HG02642 (cell line): ENCODE data around the gene BANP.

ENCODE experiments used
- ATAC-seq: cut with Tn5 transposase; IDR thresholded peaks from one replicate; pipeline ENCODE4 v1.9.1; 2021; ENCODE audit warnings: mild to moderate bottlenecking; ENCODE audit not compliant: unreplicated experiment, poor library complexity

The BANP gene

DNA sequence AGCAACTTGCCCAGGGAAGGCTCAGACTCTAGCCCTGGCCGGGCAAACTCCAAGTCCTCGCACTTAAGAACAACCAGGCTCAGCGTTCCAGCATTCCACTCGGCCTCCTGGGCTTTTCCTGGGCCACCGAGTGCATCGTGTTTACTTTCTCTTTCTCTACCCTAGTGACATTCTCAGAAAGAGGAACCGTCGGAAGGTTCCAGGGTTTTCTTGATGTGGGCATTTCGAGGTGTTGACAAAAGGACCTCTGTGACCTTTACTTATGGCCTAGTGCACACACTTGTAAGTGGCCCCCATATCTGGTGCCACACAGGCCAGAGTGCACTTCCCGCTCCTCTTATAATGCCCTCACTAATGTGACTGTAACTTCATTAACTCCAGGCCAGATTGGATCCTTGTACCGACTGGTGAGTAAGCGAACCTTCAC lies 3.1 kb upstream of the BANP start:
- ATAC-seq, result no peak

DNA sequence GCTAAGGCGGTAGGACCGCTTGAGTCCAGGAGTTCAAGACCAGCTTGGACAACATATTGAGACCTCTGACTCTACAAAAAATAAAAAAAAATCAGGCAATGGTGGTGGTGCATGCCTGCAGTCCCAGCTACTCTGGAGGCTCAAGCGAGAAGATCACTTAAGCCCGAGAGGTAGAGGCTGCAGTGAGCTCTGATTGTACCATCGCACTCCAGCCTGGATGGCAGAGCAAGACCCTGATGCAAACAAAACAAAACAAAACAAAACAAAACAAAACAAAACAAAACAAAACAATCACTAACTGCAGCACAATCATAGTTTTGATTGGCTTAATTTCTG lies 2.5 kb upstream of the BANP start:
- no peak for ATAC-seq

DNA sequence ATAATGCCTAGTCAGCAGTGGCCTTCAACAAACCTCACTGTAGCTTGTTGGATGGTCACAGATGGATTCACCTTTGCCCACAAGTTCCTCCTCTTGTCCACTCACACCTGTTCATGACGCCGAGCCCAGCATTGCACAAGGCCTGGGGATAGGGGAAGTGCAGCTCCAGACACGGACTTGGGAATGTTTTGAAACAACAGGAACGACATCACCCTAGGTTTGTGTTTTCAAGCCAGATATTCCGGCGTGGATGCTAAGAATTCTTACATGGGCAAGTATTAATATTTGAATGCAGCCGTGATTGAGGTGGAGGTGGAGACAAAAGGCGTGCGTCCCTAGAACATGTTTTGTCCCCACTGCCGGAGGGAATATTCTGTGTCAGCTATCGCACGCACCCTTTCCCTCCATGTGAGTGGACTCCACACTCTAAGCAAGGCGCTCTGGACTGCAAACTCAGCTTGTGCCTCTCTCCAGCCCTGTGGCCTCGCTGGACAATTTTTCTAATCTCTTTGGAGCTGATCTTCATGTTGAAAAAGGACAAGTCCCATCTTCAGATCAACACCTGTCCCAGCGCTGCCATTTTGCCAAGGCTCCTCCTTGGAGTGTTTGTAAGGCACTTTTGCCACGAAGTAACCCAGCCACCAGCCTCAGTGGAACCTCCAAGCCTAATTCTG lies 2.0 kb upstream of the BANP start:
- no peak for ATAC-seq

DNA sequence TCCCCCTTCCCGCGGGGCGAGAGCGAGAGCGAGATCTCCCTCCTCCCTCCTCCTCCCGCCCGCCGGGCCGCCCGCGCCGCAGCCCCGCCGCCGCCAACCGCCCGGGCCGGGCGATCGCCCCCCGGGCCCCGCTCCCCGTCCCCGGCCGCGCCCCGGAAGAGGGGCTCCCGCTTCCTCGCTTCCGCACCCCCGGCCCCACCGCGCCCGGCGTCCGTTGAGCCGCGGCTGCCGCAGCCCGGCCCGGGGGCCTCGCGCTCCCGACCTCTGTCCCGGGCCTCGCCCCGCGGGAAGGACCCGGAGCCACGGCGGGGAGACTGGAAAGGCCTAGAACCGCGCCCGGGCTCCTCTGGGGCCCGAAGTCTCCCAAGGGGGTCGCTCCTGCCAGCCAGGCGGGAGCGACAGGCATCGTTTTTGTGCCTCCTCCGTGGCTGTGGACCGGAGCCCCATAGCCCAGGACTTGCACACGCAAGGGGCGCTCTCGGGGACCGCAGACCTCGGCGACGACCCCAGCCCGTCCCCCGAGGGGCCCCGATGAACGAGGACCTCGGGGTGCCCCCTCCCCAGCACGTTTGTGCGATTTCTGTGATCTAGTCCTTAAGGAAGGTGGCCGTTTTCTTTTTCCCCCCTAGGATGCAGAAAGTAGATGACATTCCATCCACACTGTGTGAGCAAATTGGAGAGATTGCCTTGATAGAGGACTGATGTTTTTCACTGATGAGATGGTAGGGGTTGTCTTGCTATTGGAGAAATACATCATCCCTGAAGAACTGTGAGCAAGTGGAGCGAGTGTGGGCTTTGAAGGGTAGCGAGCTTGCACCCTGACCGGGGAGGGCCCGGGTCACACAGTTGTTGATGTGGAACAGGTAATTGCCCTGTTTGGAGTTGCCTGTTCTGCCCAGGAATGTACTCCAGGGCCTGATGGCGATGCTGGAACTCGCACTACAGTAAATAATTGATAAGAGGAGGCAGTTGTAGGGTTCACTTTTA lies 611 bp downstream of the BANP start:
- ATAC-seq, result peak; percentile 9

DNA sequence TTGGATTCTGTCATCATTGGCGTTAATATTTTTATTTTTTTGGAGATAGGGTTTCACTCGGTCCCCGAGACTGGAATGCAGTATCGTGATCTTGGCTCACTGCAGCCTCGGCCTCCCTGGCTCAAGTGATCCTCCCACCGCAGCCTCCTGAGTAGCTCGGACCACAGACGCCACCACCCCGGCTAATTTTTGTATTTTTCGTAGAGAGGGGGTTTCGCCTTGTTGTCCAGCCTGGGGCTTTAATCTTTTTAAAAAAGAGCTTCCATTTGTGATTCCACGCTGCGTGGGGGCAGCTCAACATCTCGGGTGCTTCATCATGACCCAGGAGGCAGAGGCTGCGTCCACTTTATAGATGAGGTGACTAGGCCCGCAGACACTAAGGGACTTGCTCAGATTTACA lies 1.5 kb downstream of the BANP start:
- no peak for ATAC-seq

DNA sequence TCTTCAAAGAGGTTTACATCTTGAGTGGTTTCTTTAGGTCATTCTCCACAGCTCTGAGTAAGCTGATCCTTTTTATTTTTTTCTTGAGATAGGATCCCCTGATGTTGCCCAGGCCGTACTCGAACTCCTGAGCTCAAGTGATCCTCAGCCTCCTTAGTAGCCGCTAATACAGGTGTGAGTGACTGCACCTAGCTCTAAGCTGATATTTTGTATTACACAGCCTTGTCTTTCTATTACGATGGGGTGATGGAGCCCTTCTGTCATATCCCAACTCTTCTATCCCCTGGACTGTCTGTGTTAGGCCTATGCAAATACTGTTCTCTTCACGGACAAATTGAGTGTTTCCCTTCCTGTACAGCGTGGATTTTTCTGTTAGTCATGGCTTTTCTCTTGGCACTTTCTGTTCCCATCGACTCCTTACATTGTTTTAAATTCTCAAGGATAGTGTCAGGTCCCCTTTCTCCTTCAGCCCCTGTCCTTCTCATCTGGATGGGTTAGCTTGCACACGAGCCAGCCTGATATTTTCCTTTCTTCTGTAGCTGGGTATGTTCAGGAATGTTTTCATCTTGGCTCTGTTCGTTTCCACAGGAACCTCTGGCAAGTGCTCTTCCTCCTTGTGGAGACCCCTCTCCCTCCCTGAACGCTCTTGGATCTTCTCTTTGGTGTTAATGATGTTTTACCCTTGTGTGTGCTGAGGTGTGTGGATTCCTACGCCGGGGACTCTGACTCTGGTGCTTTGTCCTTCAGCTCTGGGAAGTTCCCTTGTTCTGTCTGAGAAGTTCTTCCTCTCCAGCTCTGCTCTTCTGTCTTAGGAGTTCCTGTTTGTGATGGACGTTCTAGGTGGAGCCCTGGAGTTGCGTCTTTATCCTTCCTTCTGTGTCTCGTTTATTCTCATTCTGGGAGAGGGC lies 2.3 kb downstream of the BANP start:
- no peak for ATAC-seq

DNA sequence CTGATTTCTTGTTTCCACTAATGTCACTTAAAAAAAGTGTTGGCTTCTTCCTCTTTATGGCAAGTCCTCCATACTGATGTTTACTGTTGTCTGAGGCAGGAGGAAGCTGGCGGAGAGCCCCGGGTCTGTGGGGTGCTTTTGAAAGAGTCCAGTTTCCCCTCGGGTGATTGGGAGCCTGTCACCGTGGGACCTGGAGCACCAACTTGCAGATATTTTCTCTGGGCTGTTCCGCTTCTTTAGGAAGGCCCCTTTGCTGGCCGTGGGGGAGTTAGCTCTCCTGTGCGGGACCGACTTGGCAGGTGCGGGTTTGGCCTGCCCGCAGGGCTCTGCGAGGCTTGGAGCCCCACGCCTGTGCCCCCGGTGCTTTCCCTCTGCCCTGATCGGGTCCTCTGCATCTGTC lies 3.1 kb downstream of the BANP start:
- no peak for ATAC-seq

DNA sequence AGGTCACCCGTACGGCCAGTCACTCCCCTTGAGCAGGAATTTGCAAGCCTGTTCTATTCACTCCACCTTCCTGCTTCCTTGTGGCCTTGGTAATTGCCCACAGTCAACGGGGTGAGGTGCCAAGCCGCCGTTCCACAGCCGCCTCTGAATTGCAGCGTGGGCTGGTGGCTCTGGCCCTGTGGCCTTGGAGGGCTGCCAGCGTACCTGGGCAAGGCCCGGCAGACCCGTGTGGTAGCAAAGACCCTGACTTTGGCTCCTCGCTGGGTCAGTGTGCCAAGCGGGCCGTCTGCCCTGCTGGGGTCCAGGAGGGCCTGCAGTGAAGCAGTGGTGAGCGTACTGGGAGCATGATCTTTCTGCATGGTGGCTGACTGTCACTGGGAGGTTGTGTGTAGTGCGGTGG lies 3.6 kb downstream of the BANP start:
- ATAC-seq, result no peak

DNA sequence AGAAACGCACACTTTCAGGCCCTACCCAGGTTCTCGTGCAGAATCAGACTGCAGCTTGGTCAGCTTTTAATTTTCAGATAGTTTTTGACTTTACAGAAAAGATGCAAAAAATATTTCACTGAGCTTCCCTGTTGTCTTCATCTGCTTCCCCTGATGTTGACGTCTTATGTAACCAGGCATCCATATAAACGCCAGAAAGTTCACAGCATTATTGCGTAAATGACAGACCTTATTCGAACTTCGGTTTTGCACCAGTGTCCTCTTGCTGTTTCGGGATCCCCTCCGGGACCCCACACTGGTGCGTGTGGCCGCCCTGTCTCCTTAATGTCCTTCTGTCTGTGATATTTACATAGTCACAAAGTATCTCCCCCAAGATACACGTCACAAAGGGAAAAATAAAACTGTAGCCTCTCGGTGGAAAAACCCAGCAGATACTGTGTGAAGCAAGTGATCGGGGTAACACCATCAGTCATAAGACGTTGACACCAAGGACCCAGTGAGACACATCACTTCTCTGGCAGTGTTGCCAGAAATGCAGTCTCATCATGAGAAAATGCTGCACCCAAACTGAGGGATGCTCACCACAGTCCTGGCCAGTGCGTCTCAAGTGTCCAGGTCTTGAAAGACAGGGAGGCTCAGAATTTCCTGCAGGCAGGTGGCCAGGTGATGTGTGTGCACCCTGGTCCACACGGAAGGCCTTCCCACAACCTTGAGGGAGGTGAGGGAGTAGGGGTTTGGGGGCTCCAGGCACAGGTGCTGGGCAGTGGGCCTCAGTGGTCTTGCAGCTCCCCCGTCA lies 4.3 kb downstream of the BANP start:
- no peak for ATAC-seq

DNA sequence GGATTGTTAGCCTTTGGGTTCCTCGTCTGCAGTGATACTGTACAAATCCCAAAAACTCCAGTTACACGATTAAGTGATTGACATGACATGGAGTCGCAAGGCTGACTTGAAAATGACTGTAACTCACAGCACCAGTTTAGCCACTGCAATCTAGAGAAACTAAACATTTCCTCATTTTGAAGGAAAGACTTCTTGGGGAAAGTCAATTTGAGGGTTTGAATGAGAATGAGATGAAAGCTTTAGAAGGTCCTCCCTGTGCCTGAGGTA lies 4.8 kb downstream of the BANP start:
- ATAC-seq, result no peak

DNA sequence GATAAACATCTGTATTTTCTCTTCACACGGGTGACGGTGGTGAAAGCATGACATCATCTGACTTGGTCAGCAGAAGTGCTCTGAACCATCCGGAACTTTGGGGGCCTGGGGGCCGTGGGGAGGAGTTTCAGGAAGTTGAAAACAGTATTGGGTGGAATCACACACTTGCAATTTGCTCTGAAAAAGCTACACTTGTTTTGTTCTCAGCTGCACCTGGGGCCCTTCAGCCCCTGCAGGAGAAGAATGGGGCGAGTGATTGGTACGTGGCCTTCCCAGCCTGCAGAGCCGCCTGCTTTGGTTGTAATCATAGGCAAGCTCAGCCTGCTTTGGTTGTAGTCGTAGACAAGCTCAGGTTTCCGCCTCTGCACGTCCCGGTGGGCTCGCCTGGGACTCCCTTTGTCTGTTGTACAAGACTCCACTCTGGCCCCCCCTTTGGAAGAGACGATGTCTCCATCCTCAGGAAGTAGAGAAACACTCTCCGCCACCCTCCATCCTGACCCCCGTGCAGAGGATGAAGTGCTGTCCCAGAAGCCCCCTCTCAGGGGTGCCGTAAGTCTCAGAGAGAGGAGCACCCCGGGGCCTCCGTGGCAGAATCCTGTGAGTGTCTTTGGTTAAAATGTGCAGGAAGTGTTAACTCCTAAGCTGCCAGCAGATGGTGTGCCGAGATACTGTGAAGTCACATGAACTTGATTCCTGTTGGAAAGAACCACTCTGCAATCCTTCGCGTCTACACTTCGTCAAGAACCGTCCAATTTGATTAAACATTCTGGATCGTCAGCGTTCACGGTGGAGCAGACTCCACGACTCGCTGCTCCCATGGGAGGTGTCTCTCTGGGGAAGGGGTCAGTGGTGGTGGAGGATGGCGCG lies 5.4 kb downstream of the BANP start:
- ATAC-seq, result no peak

DNA sequence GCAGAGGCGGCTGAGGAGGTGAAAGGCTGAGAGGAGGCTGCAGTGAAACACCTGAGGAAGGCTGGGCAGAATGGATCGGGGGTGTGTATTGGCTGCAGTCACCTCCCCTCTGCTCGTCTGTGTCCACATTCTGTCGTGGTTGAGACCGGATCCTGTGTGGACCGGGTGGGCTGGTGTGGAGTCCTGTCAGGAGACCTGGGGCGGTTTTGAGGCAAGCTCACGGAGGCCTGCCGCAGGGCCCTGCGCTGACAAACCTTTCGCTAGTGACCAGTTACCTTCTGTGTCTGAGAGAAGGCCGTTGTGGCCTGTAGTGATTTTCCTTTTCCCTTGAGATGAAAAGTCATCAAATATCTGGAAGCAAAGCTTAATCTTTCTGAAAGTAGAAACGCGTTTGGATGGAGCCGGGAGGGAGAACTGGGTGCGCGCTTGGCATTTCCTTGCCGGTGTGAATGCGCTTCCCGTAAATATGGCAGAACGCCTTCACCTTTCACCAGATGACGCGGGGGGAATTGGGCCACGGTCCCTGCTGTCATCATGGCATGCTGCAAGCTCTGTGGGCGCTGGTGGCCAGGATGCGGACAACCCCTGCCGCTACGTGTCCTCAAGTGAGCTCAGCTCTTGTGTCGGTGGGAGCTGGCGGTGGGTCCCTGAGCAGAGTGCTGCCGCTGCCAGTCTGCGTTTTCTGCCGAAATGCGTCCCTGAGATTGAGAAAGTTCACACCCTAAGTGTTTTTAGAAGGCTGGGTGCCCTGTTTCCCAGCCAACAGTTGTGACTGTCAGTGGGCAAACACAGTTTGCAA lies 6.3 kb downstream of the BANP start:
- no peak for ATAC-seq

DNA sequence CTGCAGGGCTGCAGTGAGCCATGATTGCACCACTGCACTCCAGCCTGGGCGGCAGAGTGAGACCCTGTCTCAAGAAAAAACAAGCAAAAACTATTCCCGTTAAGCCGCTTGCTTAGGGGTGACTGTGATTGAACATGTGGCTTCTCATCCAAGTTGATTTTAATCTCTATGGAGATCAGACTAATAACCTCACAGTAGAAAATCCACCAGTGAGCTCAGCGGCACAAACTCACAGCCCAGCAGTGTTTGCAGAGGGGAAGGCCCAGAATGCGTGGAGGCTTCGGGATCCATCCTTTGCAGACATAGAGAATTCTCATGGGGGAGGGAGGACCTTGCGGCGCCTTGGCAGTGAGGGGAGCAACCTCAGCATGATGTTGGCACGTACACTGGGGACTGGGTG lies 7.4 kb downstream of the BANP start:
- ATAC-seq, result no peak

DNA sequence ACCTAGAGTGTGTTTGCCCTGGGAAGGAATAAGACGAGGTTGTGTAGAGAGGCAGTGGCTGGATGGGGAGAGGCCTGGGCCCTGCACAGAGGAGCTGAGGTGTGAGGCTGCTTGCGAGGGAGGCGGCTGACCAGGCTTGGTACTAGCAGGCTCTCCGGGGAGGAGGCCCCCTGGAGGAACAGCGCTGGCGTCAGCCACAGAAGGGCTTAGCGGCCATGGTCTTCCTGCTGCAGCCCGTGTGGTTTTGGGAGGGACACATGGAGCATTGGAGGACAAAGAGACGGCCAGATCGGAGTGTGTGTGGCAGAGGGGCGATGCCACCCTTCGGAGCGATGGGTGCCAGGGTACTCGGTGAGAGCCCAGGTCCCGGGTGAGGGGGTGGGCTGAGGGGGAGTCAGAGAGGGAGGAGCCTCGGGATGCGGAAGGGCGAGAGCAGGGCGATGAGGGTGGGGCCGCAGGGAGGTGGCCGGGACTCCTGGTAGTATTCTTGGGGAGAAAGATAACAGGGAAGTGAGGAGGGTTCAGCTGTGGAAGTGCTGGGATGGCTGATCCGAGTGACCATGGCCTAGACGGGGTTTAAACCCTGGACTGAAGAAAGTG lies 8.3 kb downstream of the BANP start:
- no peak for ATAC-seq

DNA sequence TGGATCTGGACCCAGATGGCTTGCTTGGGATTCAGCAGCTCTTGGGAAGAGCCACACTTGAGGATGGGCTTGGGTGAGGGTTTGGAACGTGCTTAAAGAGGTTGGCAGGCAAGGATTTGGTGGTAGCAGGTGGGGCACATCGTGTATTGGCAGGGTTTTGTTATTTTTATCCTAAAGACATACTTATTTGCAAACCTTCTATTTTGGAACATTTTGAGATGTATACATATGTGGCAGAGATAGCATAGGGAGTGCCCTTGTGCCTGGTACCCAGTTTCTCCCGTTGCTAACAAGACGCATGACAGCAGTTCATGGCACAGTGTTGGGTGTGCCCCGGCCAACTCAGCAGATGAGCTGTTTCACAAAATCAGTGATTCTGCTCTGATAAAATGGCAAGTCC lies 9.1 kb downstream of the BANP start:
- no peak for ATAC-seq

DNA sequence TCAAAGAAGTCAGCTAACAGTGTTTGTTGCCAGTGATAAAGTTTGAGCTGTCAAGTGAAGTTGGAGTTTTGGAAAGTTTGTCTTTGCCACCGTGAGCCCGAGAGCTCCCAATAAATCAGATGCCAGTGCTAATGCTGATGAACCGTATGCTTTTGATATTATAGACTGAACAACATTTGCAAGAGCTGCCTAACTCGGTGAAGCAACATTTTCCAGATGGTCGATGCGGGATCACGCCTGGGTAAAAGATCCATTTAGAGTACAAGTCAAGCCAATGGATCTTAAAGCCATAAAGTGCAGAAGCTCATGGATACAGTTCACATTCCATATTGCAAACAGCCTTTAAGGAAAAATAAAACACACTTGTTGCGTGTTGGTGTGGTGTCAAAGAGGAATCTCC lies 9.6 kb downstream of the BANP start:
- no peak for ATAC-seq

DNA sequence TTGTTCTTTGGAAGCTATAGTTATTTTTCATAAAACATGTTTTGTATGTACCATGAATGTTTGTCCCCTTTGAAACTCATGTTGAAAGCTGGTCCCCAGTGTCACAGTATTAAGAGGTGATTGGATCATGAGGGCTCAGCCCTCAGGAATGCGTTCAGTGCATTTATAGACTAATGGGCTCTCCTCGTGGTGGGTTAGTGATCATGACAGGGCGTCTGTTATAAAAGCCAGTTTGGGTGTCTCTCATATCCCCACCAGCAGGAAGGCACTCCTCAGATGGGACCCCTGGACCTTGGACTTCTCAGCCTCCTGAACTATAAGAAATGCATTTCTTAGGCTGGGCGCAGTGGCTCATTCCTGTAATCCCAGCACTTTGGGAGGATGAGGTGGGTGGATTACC lies 10.4 kb downstream of the BANP start:
- no peak for ATAC-seq

DNA sequence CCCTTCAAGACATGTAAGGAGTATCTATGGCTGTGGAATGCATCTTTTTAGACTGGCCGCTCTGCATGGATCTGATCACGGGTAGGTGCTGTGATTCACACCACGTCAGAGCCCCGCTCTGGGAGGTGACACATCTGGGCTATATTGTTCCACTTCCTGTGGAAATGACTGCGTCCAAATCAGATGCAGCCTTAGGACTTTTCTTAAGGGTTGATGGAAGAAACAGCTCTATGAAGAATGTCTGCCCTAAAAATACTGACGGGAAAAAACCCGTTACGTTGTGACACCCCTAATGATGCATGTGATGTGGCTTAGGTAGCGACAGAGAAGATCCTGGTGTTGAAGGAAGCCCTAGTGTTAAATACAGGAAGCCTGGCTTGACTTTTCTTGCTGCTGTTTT lies 12.2 kb downstream of the BANP start:
- ATAC-seq, result no peak
